GM19025 (cell line): ENCODE data around the gene HSD3B7.
"Not testable (repeated sequence)": the region's sequence is repeated elsewhere in the genome, so short reads cannot be mapped to it uniquely, and the experiment has no call there.

Experiments used
- ATAC-seq: cut with Tn5 transposase; IDR thresholded peaks from one replicate; pipeline ENCODE4 v1.9.1; 2021; ENCODE audit warnings: mild to moderate bottlenecking, low read depth, moderate library complexity; ENCODE audit not compliant: unreplicated experiment

Gene HSD3B7

GRCh38 chr16:31017756-31018155, 32.7 kb downstream of the HSD3B7 start:
- ATAC-seq, result not testable (repeated sequence)

- no peak for ATAC-seq
These were observed 35.5 kb downstream of the HSD3B7 start for GRCh38 chr16:31020536-31020935.

GRCh38 chr16:31022544-31023251, 37.7 kb downstream of the HSD3B7 start:
- ATAC-seq, result no peak

- ATAC-seq, result no peak
These were observed 38.2 kb downstream of the HSD3B7 start for GRCh38 chr16:31023252-31023602.

- no peak for ATAC-seq
These were observed 38.7 kb downstream of the HSD3B7 start for GRCh38 chr16:31023627-31024226.

- no peak for ATAC-seq
These were observed 40.3 kb downstream of the HSD3B7 start for GRCh38 chr16:31025339-31025738.

- no peak for ATAC-seq
These were observed 44.3 kb downstream of the HSD3B7 start for GRCh38 chr16:31029272-31029671.

GRCh38 chr16:31031276-31031675, 46.3 kb downstream of the HSD3B7 start:
- ATAC-seq, result no peak

- peak; percentile 83 for ATAC-seq
These were observed 48.0 kb downstream of the HSD3B7 start, which contains the start of gene STX4 for GRCh38 chr16:31032736-31033708. Gene STX4, plus strand, starts transcription at chr16:31033558. Its CDS starts 248 bp downstream, at chr16:31033806.

GRCh38 chr16:31033709-31034492, 48.9 kb downstream of the HSD3B7 start:
- peak; percentile 35 for ATAC-seq

- no peak for ATAC-seq
These were observed 51.7 kb downstream of the HSD3B7 start for GRCh38 chr16:31036691-31037090.
